Pancreas (tissue), 10 donors: ENCODE results near the gene SOAT1. TPM values are rescaled to one million over a fixed set of nuclear protein-coding genes. Genes with fewer than 3 reads are reported as not detected.
A peak's percentile ranks its signal among the peaks of the same experiment; 100 is the strongest.
"Not testable (repeated sequence)": the region's sequence is repeated elsewhere in the genome, so short reads cannot be mapped to it uniquely, and the experiment has no call there.

Experiments used
- ATAC-seq, 4 donors: fragments of 200-7000 bp; cut with Tn5 transposase; one replicate each; pipeline versions ENCODE4 v1.8.0 to v1.9.1; 2020; ENCODE audit warnings: mild to moderate bottlenecking in 4 of 4, moderate library complexity in 4 of 4
- DNase-seq, 6 donors: peaks; one replicate each; pipeline ENCODE4 v3.0.0-alpha.2; 2020
- FAIRE-seq: peaks from 2 replicates; lab custom pipeline; 2012; peaks lifted over from hg19 to GRCh38; lab: Jason Lieb, UNC
- H3K27ac ChIP-seq, 4 donors: fragments of 200-600 bp; sonication (generic); 1 replicate in 3 of 4; 2 replicates in 1 of 4; pipeline versions ENCODE4 v1.5.0 to v1.8.0; 2020
- H3K27me3 ChIP-seq, 4 donors: fragments of 200-600 bp; one replicate each; pipeline ENCODE4 v1.8.0; 2021
- H3K36me3 ChIP-seq, 3 donors: fragments of 200-600 bp; sonication (generic) in 1 of 3; one replicate each; pipeline versions ENCODE4 v1.5.0 to v1.8.0; 2020 to 2021
- H3K4me1 ChIP-seq, 3 donors: fragments of 200-600 bp; one replicate each; pipeline ENCODE4 v1.8.0; 2021
- H3K4me3 ChIP-seq, 4 donors: fragments of 200-600 bp; sonication (generic) in 2 of 4; one replicate each; pipeline versions ENCODE4 v1.5.0 to v1.8.0; 2020 to 2021
- H3K9me3 ChIP-seq, 4 donors: fragments of 200-600 bp; one replicate each; pipeline ENCODE4 v1.8.0; 2021
- CTCF ChIP-seq, 4 donors: fragments of 200-600 bp; sonication (generic) in 3 of 4; IDR thresholded peaks; one replicate each; pipeline versions ENCODE4 v1.5.0 to v1.8.0; 2021; ENCODE audit warnings: antibody characterized with exemption in 4 of 4
- WGBS, 2 donors: extraction: QIAGEN DNeasy Blood & Tissue Kit; methylation state at CpG; one replicate each; pipeline ENCODE4 v1.1.7; 2013; 5-methylcytosine and 5-hydroxymethylcytosine counted together
- intact Hi-C, 3 donors: fragments of 100-400 bp; cut with DNase I; formaldehyde crosslinking; loops; one replicate each; pipeline versions ENCODE4 v1.11.1 to v1.14.2; 2022
- polyA plus RNA-seq, 2 donors: library from polyadenylated mRNA; stranded (reverse); fragments of 200-250 nt; gene quantifications; one replicate each; pipeline ENCODE4 v1.2.3, GENCODE V29; 2013
- total RNA-seq, 6 donors: library from RNA; stranded (reverse); fragmentation: NEBNext Ultra II Directional in 4 of 6; extraction: Animal tissue kit (Norgen Biotek cat#: 25700) in 4 of 6; gene quantifications; one replicate each; pipeline versions ENCODE4 v1.2.1 to v1.2.4, GENCODE V29; 2021 to 2023
- donor health status: healthy with polysubstance abuse.
- donor health status: DM: no; HTN: no; CAD: no; lungs with moderate emphysema.
- donor health status: DM: no; HTN: no; CAD: no.
- donor health status: control.
- donor health status: control.
- donor health status: Bipolar disorder and iron deficiency.
- donor health status: DM: yes; HTN: yes; CAD: no.
- donor health status: DM: no; HTN: no; CAD: no.
- donor health status: DM: no; HTN: no; CAD: no.
- donor health status: DM: yes; HTN: yes; CAD: no.

The SOAT1 gene
- total and polyA plus RNA-seq, 8 donors, result 6.8 to 66.8 (median 36.4) TPM

GRCh38 chr1:179253286-179253972 is 40.2 kb upstream of the SOAT1 start:
- no peak for TF ChIP-seq CTCF (IDR thresholded peaks at IDR 0.05)
- Histone ChIP-seq H3K36me3 (no peaks in the 10 kb centered on the region), H3K9me3 (no peaks in the 10 kb centered on the region), H3K27ac (no peak overlapping the region), H3K4me3 (no peak overlapping the region), H3K27me3 (no peaks in the 10 kb centered on the region), H3K4me1 (no peaks in the 10 kb centered on the region)
- DNase-seq (no peak), FAIRE-seq (no peak), ATAC-seq (no peak)
- intact Hi-C loops, result loop anchor here in 2 of 3 donors (5.0 to 10.0 kb wide), 3 partner anchors 119 to 351 kb away; no protein-coding TSS in a partner anchor
- 61 to 69% methylated on average over 8 of the region's 8 CpGs for WGBS, 2 donors

- Histone ChIP-seq H3K27ac (no peak overlapping the region), H3K27me3 (no peaks in the 10 kb centered on the region), H3K9me3 (no peaks in the 10 kb centered on the region), H3K4me3 (no peak overlapping the region), H3K36me3 (no peaks in the 10 kb centered on the region), H3K4me1 (no peaks in the 10 kb centered on the region)
- 88 to 92% methylated on average over 1 of the region's 1 CpG for WGBS, 2 donors
- FAIRE-seq, result no peak
- no peak for DNase-seq
- intact Hi-C loops, result no loop called here
- ATAC-seq, result no peak
- no peak for TF ChIP-seq CTCF (IDR thresholded peaks at IDR 0.05)
These were observed 31.4 kb upstream of the SOAT1 start for GRCh38 chr1:179262183-179262582.

- no peak overlapping the region for H3K27ac ChIP-seq
- DNase-seq (no peak), ATAC-seq (no peak), FAIRE-seq (no peak)
- no peaks in the 10 kb centered on the region for H3K9me3 ChIP-seq
- no peaks in the 10 kb centered on the region for H3K36me3 ChIP-seq
- no peaks in the 10 kb centered on the region for H3K27me3 ChIP-seq
- no peaks in the 10 kb centered on the region for H3K4me1 ChIP-seq
- TF ChIP-seq CTCF (IDR thresholded peaks at IDR 0.05), result no peak
- H3K4me3 ChIP-seq, result no peak overlapping the region
- intact Hi-C loops, result no loop called here
These were observed 30.5 kb upstream of the SOAT1 start for GRCh38 chr1:179263121-179263520.

- intact Hi-C loops, result no loop called here
- Histone ChIP-seq H3K27ac (peak overlapping the region in 2 of 4 donors; percentile 4 to 12), H3K4me3 (no peak overlapping the region), H3K9me3 (no peaks in the 10 kb centered on the region), H3K36me3 (no peaks in the 10 kb centered on the region), H3K27me3 (no peaks in the 10 kb centered on the region), H3K4me1 (no peaks in the 10 kb centered on the region)
- WGBS, 2 donors, result 35 to 44% methylated on average over 3 of the region's 3 CpGs
- no peak for TF ChIP-seq CTCF (IDR thresholded peaks at IDR 0.05)
- DNase-seq (peak in 2 of 6 donors; percentile 18 to 50), ATAC-seq (peak; percentile 41 to 87 (median 80)), FAIRE-seq (no peak)
These were observed 29.1 kb upstream of the SOAT1 start for GRCh38 chr1:179264507-179264906.

GRCh38 chr1:179269071-179269470 is 24.5 kb upstream of the SOAT1 start:
- H3K27me3 ChIP-seq, result no peaks in the 10 kb centered on the region
- ATAC-seq (no peak), DNase-seq (no peak), FAIRE-seq (no peak)
- H3K4me3 ChIP-seq, result no peak overlapping the region
- no peak for TF ChIP-seq CTCF (IDR thresholded peaks at IDR 0.05)
- no peaks in the 10 kb centered on the region for H3K9me3 ChIP-seq
- H3K27ac ChIP-seq, result no peak overlapping the region
- no peaks in the 10 kb centered on the region for H3K36me3 ChIP-seq
- intact Hi-C loops, result no loop called here
- H3K4me1 ChIP-seq, result no peaks in the 10 kb centered on the region

GRCh38 chr1:179274424-179274823 is 19.2 kb upstream of the SOAT1 start:
- WGBS, 2 donors, result 90% methylated on average over 5 of the region's 5 CpGs
- H3K4me3 ChIP-seq, H3K27ac ChIP-seq, H3K27me3 ChIP-seq, H3K9me3 ChIP-seq, ATAC-seq, DNase-seq, intact Hi-C loops, FAIRE-seq, H3K36me3 ChIP-seq, H3K4me1 ChIP-seq: not testable (repeated sequence)
